ENCODE measurements around the gene TERT.

The TERT gene

DNA sequence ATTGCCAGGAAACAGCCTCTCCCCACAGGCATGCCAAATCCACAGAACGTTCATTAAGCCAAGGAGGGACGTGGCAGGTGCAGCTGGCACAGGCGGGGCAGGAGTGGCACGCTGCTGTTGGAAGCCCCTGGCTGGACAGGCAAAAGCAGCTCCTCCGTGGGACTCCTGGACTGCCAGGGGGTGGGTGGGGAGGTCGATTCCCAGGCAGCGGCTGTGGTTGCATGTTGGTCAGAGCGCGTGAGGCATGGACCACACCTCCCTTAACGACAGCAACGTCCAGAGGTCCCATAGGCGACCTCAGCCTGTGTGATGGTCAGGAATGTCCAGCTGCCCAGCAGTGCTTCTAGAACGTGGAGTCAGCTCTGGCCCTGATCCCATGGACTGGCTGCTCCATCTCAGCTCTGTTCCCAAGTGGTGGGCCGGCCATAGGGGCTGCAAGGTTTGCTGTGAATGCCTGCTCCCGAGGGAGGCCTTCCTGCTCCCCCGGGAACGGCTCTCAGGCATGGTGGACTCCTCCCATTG, 86.6 kb downstream of the TERT start:
- no peak overlapping the region for H3K4me3 ChIP-seq (ENCODE audit: low read depth in 1 of 2, low read length in 2 of 2)
- no peak for DNase-seq
- H4K20me1 ChIP-seq (ENCODE audit: insufficient read depth, low read length), result no peaks in the 10 kb centered on the region
- no peak overlapping the region for H3K27ac ChIP-seq (ENCODE audit: low read length)
- H3K36me3 ChIP-seq (ENCODE audit: insufficient read depth, low read length), result no peaks in the 10 kb centered on the region
- ATAC-seq (ENCODE audit: insufficient read depth, low read depth), result no peak
- no peak for TF ChIP-seq EZH2 (IDR thresholded peaks at IDR 0.05; ENCODE audit: borderline replicate concordance, low read depth, low read length, severe bottlenecking)
- TF ChIP-seq, protein P1, sequence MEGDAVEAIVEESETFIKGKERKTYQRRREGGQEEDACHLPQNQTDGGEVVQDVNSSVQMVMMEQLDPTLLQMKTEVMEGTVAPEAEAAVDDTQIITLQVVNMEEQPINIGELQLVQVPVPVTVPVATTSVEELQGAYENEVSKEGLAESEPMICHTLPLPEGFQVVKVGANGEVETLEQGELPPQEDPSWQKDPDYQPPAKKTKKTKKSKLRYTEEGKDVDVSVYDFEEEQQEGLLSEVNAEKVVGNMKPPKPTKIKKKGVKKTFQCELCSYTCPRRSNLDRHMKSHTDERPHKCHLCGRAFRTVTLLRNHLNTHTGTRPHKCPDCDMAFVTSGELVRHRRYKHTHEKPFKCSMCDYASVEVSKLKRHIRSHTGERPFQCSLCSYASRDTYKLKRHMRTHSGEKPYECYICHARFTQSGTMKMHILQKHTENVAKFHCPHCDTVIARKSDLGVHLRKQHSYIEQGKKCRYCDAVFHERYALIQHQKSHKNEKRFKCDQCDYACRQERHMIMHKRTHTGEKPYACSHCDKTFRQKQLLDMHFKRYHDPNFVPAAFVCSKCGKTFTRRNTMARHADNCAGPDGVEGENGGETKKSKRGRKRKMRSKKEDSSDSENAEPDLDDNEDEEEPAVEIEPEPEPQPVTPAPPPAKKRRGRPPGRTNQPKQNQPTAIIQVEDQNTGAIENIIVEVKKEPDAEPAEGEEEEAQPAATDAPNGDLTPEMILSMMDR (IDR thresholded peaks at IDR 0.05; ENCODE audit: borderline replicate concordance, extremely low read depth, low read length, poor library complexity, severe bottlenecking), result no peak
- H3K27me3 ChIP-seq (ENCODE audit: insufficient read depth, low read length, poor library complexity), result no peaks in the 10 kb centered on the region
- no peak overlapping the region for H3K9ac ChIP-seq (ENCODE audit: low read depth, low read length)
- H3K9me3 ChIP-seq (ENCODE audit: insufficient read depth, low read length, severe bottlenecking), result no peaks in the 10 kb centered on the region
- no peak overlapping the region for H2AFZ ChIP-seq (ENCODE audit: low read depth, low read length)
- H3K4me2 ChIP-seq (ENCODE audit: insufficient read depth, low read length), result no peak overlapping the region
- no peaks in the 10 kb centered on the region for H3K79me2 ChIP-seq (ENCODE audit: insufficient read depth, low read length)
- H3K4me1 ChIP-seq (ENCODE audit: insufficient read depth, low read length), result no peaks in the 10 kb centered on the region

GRCh38 chr5:1207555-1207954, 87.3 kb downstream of the TERT start:
- Histone ChIP-seq H3K27ac (ENCODE audit: low read length) (no peak overlapping the region), H2AFZ (ENCODE audit: low read depth, low read length) (no peak overlapping the region), H4K20me1 (ENCODE audit: insufficient read depth, low read length) (no peaks in the 10 kb centered on the region), H3K79me2 (ENCODE audit: insufficient read depth, low read length) (no peaks in the 10 kb centered on the region), H3K4me2 (ENCODE audit: insufficient read depth, low read length) (no peak overlapping the region), H3K4me1 (ENCODE audit: insufficient read depth, low read length) (no peaks in the 10 kb centered on the region), H3K36me3 (ENCODE audit: insufficient read depth, low read length) (no peaks in the 10 kb centered on the region), H3K9me3 (ENCODE audit: insufficient read depth, low read length, severe bottlenecking) (no peaks in the 10 kb centered on the region), H3K4me3 (ENCODE audit: low read depth in 1 of 2, low read length in 2 of 2) (no peak overlapping the region), H3K27me3 (ENCODE audit: insufficient read depth, low read length, poor library complexity) (no peaks in the 10 kb centered on the region), H3K9ac (ENCODE audit: low read depth, low read length) (no peak overlapping the region)
- no peak for ATAC-seq (ENCODE audit: insufficient read depth, low read depth)
- DNase-seq, result no peak
- TF ChIP-seq, protein P1 (IDR thresholded peaks at IDR 0.05; ENCODE audit: borderline replicate concordance, extremely low read depth, low read length, poor library complexity, severe bottlenecking), result no peak
- no peak for TF ChIP-seq EZH2 (IDR thresholded peaks at IDR 0.05; ENCODE audit: borderline replicate concordance, low read depth, low read length, severe bottlenecking)

DNA sequence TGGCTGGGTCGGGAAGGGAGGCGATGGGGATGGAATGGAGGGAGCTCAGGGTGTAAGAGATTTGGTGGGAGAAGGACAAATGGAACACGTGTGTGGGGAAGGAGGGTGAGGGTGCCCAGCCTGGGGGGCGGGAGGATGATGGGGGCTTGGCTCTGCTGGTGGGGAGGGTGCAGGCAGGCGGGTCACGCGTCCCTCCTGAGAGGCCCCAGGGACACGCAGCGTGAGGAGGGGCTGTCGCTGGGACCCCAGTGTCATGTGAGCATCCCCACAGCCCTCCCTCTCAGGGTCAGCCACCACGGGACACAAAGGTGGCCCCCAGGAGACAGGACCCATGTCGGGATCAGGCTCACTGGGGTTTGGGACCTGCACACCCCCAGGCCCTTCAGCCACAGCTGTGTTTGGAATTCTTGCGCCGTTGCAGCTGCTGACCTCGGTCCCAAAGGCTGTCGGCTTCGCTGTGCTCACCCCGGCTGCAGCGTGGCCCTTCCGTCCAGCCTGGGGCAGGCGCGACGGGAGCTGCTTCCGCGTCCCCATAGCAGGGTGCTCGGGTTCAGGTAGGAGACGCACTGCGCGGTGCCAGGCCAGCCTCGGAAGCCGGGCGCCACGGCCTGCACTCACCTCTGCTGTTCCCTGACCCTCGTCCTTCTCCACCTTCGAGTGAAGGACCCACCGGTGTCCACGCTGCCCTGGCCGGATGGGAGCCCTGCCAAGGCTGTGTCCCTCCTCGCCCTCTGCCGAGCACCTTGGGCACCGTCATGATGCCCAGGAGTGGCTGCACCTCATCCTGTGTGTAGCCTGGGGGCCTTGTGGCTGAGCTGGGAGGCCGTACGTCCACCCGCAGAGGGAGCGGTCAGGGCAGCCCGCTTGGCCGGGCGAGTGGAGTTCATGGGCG, 88.1 kb downstream of the TERT start:
- TF ChIP-seq EZH2 (IDR thresholded peaks at IDR 0.05; ENCODE audit: borderline replicate concordance, low read depth, low read length, severe bottlenecking), result no peak
- TF ChIP-seq, protein P1 (IDR thresholded peaks at IDR 0.05; ENCODE audit: borderline replicate concordance, extremely low read depth, low read length, poor library complexity, severe bottlenecking), result no peak
- H2AFZ ChIP-seq (ENCODE audit: low read depth, low read length), result no peak overlapping the region
- no peaks in the 10 kb centered on the region for H3K4me1 ChIP-seq (ENCODE audit: insufficient read depth, low read length)
- H3K9me3 ChIP-seq (ENCODE audit: insufficient read depth, low read length, severe bottlenecking), result no peaks in the 10 kb centered on the region
- no peak overlapping the region for H3K4me2 ChIP-seq (ENCODE audit: insufficient read depth, low read length)
- H3K9ac ChIP-seq (ENCODE audit: low read depth, low read length), result no peak overlapping the region
- no peaks in the 10 kb centered on the region for H3K27me3 ChIP-seq (ENCODE audit: insufficient read depth, low read length, poor library complexity)
- ATAC-seq (ENCODE audit: insufficient read depth, low read depth) (no peak), DNase-seq (no peak)
- no peaks in the 10 kb centered on the region for H3K36me3 ChIP-seq (ENCODE audit: insufficient read depth, low read length)
- H4K20me1 ChIP-seq (ENCODE audit: insufficient read depth, low read length), result no peaks in the 10 kb centered on the region
- H3K27ac ChIP-seq (ENCODE audit: low read length), result no peak overlapping the region
- H3K79me2 ChIP-seq (ENCODE audit: insufficient read depth, low read length), result no peaks in the 10 kb centered on the region
- H3K4me3 ChIP-seq (ENCODE audit: low read depth in 1 of 2, low read length in 2 of 2), result no peak overlapping the region
